Astrocyte (in vitro differentiated cells and primary cell): ENCODE data around the gene PTGER2.

ENCODE experiments used
- EZH2 ChIP-seq: IDR thresholded peaks from 2 replicates; pipeline ENCODE4 v1.6.1; 2012; ENCODE audit warnings: mild to moderate bottlenecking, low read length, inconsistent platforms; ENCODE audit not compliant: insufficient read depth
- TF ChIP-seq, protein P1 (sequence below): IDR thresholded peaks from 2 replicates; pipeline ENCODE4 v1.5.1; 2011; ENCODE audit warnings: low read depth, mild to moderate bottlenecking, inconsistent platforms, low read length, moderate library complexity; ENCODE audit not compliant: insufficient read depth

DNA sequence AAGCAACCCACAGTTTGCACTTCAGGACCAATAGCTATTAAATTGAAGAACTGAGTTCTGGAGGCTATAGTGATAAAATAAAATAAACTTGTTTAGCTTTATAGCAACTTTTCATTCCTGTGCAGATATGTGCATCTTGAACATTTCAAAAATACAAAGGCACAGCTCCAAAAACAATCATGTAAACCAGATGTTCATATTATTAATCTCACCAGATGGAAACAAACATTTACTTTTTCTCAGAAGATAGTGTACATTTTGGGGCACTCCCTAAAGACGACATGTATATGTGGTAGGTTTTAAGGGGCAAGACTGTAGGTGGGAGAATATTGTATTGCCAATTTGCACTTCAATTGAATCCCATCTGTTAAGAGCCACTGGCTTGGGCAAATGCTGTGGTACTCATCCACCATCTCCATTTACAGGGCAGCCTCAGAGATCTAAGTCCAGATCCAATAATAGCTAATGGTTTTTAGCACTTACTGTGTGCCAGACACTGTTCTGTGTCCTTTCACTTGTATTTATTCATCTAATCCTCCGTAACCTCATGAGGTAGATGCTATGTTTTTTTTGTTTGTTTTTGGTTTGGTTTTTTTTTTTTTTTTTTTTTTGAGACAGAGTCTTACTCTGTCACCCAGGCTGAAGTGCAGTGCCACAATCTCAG, 49.1 kb downstream of the PTGER2 start:
- TF ChIP-seq, protein P1, sequence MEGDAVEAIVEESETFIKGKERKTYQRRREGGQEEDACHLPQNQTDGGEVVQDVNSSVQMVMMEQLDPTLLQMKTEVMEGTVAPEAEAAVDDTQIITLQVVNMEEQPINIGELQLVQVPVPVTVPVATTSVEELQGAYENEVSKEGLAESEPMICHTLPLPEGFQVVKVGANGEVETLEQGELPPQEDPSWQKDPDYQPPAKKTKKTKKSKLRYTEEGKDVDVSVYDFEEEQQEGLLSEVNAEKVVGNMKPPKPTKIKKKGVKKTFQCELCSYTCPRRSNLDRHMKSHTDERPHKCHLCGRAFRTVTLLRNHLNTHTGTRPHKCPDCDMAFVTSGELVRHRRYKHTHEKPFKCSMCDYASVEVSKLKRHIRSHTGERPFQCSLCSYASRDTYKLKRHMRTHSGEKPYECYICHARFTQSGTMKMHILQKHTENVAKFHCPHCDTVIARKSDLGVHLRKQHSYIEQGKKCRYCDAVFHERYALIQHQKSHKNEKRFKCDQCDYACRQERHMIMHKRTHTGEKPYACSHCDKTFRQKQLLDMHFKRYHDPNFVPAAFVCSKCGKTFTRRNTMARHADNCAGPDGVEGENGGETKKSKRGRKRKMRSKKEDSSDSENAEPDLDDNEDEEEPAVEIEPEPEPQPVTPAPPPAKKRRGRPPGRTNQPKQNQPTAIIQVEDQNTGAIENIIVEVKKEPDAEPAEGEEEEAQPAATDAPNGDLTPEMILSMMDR: no peak
- TF ChIP-seq EZH2: no peak
